ENCODE results near the gene SLC15A4. TPM values are rescaled to one million over a fixed set of nuclear protein-coding genes. Genes with fewer than 3 reads are reported as not detected.

SLC15A4 gene
- polyA plus RNA-seq, 3 donors, result 5.4 to 46.6 (median 14.8) TPM

- Histone ChIP-seq H3K9ac (ENCODE audit: insufficient read depth, low read length, poor library complexity, severe bottlenecking) (no peak overlapping the region), H3K4me3 (replicated peaks in 1 of 3; ENCODE audit: low read depth in 2 of 3, low read length in 3 of 3) (no peak overlapping the region), H2AFZ (ENCODE audit: insufficient read depth, low read depth, low read length, poor library complexity, severe bottlenecking) (no peak overlapping the region), H3K36me3 (replicated peaks in 1 of 2; ENCODE audit: control insufficient read depth in 1 of 2, insufficient read depth in 2 of 2, low read length in 2 of 2) (no peaks in the 10 kb centered on the region), H3K27me3 (ENCODE audit: control insufficient read depth in 2 of 2, insufficient read depth in 2 of 2, low read length in 2 of 2) (no peaks in the 10 kb centered on the region), H3K4me1 (ENCODE audit: control insufficient read depth in 1 of 2, insufficient read depth in 2 of 2, low read length in 2 of 2) (peaks cover 60 to 62% of the 10 kb centered on the region in 2 donors), H3K27ac (ENCODE audit: low read depth in 1 of 2, low read length in 2 of 2) (no peak overlapping the region), H4K20me1 (ENCODE audit: insufficient read depth, low read length) (peaks cover 5% of the 10 kb centered on the region), H3K9me3 (replicated peaks in 1 of 2; ENCODE audit: control insufficient read depth in 1 of 2, insufficient read depth in 1 of 2, low read length in 2 of 2) (no peaks in the 10 kb centered on the region), H3K79me2 (ENCODE audit: insufficient read depth, low read length) (peaks cover 37% of the 10 kb centered on the region), H3K4me2 (replicated peaks; ENCODE audit: extremely low read depth, low read length, poor library complexity, severe bottlenecking) (no peak overlapping the region)
- DNase-seq, result no peak
- peaks cover 0 to 3% (median 1%) of the 10 kb centered on the region in 3 donors for H3K27me3 Mint-ChIP-seq (ENCODE audit: low read depth in 3 of 3)
- no peak for TF ChIP-seq CTCF (IDR thresholded peaks at IDR 0.05)
- no peak overlapping the region for H3K27ac Mint-ChIP-seq
- peaks cover 6 to 9% of the 10 kb centered on the region in 2 donors for H3K36me3 Mint-ChIP-seq
- no peaks in the 10 kb centered on the region for H3K9me3 Mint-ChIP-seq
- H3K4me1 Mint-ChIP-seq, result peaks cover 49% of the 10 kb centered on the region
- intact Hi-C loops (cut with micrococcal nuclease), result no loop called here
- WGBS (ENCODE audit: insufficient coverage), result 71% methylated on average over 1 of the region's 4 CpGs
- no peak overlapping the region for H3K4me3 Mint-ChIP-seq
Measured at GRCh38 chr12:128825835-128826234, 2.1 kb upstream of the SLC15A4 start.

- Histone ChIP-seq H3K4me2 (replicated peaks; ENCODE audit: extremely low read depth, low read length, poor library complexity, severe bottlenecking) (peak overlapping the region; percentile 97), H3K36me3 (replicated peaks in 1 of 2; ENCODE audit: control insufficient read depth in 1 of 2, insufficient read depth in 2 of 2, low read length in 2 of 2) (no peaks in the 10 kb centered on the region), H2AFZ (ENCODE audit: insufficient read depth, low read depth, low read length, poor library complexity, severe bottlenecking) (peak overlapping the region; percentile 70), H3K27me3 (ENCODE audit: control insufficient read depth in 2 of 2, insufficient read depth in 2 of 2, low read length in 2 of 2) (no peaks in the 10 kb centered on the region), H3K9ac (ENCODE audit: insufficient read depth, low read length, poor library complexity, severe bottlenecking) (peak overlapping the region; percentile 87), H4K20me1 (ENCODE audit: insufficient read depth, low read length) (peaks cover 16% of the 10 kb centered on the region), H3K4me1 (ENCODE audit: control insufficient read depth in 1 of 2, insufficient read depth in 2 of 2, low read length in 2 of 2) (peaks cover 56 to 61% of the 10 kb centered on the region in 2 donors), H3K4me3 (replicated peaks in 1 of 3; ENCODE audit: low read depth in 2 of 3, low read length in 3 of 3) (peak overlapping the region; percentile 60 to 82 (median 71)), H3K79me2 (ENCODE audit: insufficient read depth, low read length) (peaks cover 62% of the 10 kb centered on the region), H3K27ac (ENCODE audit: low read depth in 1 of 2, low read length in 2 of 2) (peak overlapping the region; percentile 48 to 91), H3K9me3 (replicated peaks in 1 of 2; ENCODE audit: control insufficient read depth in 1 of 2, insufficient read depth in 1 of 2, low read length in 2 of 2) (no peaks in the 10 kb centered on the region)
- no peaks in the 10 kb centered on the region for H3K9me3 Mint-ChIP-seq
- intact Hi-C loops (cut with micrococcal nuclease), result loop anchor here (5.0 kb wide), 3 partner anchors 34 to 51 kb away; no protein-coding TSS in a partner anchor
- H3K4me1 Mint-ChIP-seq, result peaks cover 46% of the 10 kb centered on the region
- H3K4me3 Mint-ChIP-seq, result peak overlapping the region; percentile 86 to 88
- peaks cover 0 to 2% (median 0%) of the 10 kb centered on the region in 3 donors for H3K27me3 Mint-ChIP-seq (ENCODE audit: low read depth in 3 of 3)
- TF ChIP-seq CTCF (IDR thresholded peaks at IDR 0.05), result no peak
- DNase-seq, result no peak
- WGBS (ENCODE audit: insufficient coverage), result under 1% methylated on average over 88 of the region's 88 CpGs
- H3K27ac Mint-ChIP-seq, result peak overlapping the region in 6 of 7 donors; percentile 35 to 93 (median 88)
- H3K36me3 Mint-ChIP-seq, result peaks cover 18 to 26% of the 10 kb centered on the region in 2 donors
Measured at GRCh38 chr12:128823216-128823915, 392 bp downstream of the SLC15A4 start.

Measured in CD14-positive monocyte (primary cell).